Ectodermal cell (in vitro differentiated cells): ENCODE data around the gene DBH.

ENCODE experiments used
- H3K27ac ChIP-seq: 2 replicates; pipeline ENCODE4 v1.7.0; 2013; ENCODE audit warnings: mild to moderate bottlenecking, low read depth, low read length; ENCODE audit not compliant: insufficient read depth, poor library complexity, severe bottlenecking
- H3K27me3 ChIP-seq: 2 replicates; pipeline ENCODE4 v1.7.0; 2013; ENCODE audit warnings: mild to moderate bottlenecking, low read length; ENCODE audit not compliant: insufficient read depth, control insufficient read depth, poor library complexity, severe bottlenecking
- H3K36me3 ChIP-seq: one replicate; pipeline ENCODE4 v1.7.0; 2013; ENCODE audit warnings: low read length; ENCODE audit not compliant: control insufficient read depth, insufficient read depth
- H3K4me1 ChIP-seq: one replicate; pipeline ENCODE4 v1.7.0; 2013; ENCODE audit warnings: low read length; ENCODE audit not compliant: control insufficient read depth, insufficient read depth
- H3K4me3 ChIP-seq: 2 replicates; pipeline ENCODE4 v1.7.0; 2013; ENCODE audit warnings: low read depth, low read length, control low read depth; ENCODE audit not compliant: insufficient read depth
- H3K9me3 ChIP-seq: 2 replicates; pipeline ENCODE4 v1.7.0; 2013; ENCODE audit warnings: mild to moderate bottlenecking, low read length, moderate library complexity; ENCODE audit not compliant: control insufficient read depth
- WGBS, 2 experiments: methylation state at CpG; one replicate each; pipeline ENCODE4 v1.1.7; 2013; ENCODE audit warnings: missing lambda C conversion rate in 2 of 2; 5-methylcytosine and 5-hydroxymethylcytosine counted together

Gene DBH

GRCh38 chr9:133682818-133683585, 46.8 kb downstream of the DBH start:
- no peaks in the 10 kb centered on the region for H3K27me3 ChIP-seq
- no peaks in the 10 kb centered on the region for H3K36me3 ChIP-seq
- H3K27ac ChIP-seq = no peak overlapping the region
- no peaks in the 10 kb centered on the region for H3K9me3 ChIP-seq
- H3K4me3 ChIP-seq = no peak overlapping the region
- 92 to 94% methylated on average over 20 of the region's 20 CpGs for WGBS, 2 experiments
- peaks cover 6% of the 10 kb centered on the region for H3K4me1 ChIP-seq

DNA sequence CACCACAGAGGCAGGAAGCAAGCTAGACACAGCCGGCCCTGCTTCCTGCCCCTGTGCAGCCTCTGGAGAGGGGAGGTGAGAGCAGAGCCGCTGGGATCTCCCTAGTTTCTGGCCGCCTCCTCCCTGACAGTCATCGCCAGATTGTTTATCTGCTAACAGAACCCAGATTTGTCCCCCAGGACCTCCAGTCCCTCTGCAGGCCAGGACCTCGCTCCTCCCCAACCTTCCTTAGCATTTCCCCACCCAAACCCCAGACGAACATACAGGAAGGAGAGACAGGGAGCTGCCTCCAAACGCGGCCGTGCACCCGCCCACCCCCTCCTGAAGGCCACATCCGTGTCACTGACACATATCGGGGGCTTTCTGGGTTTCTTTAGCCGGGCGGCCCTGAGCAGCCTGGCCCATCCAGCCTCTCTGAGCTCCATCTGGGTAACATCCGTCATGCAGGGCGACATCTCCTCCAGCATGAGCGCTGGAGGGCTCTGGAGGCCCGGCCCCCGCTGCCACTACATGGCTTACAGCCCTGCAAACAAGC, 47.5 kb downstream of the DBH start:
- H3K9me3 ChIP-seq = no peaks in the 10 kb centered on the region
- H3K36me3 ChIP-seq = no peaks in the 10 kb centered on the region
- no peak overlapping the region for H3K4me3 ChIP-seq
- H3K4me1 ChIP-seq = peaks cover 6% of the 10 kb centered on the region
- WGBS, 2 experiments = 82 to 85% methylated on average over 19 of the region's 19 CpGs
- no peaks in the 10 kb centered on the region for H3K27me3 ChIP-seq
- H3K27ac ChIP-seq = no peak overlapping the region

DNA sequence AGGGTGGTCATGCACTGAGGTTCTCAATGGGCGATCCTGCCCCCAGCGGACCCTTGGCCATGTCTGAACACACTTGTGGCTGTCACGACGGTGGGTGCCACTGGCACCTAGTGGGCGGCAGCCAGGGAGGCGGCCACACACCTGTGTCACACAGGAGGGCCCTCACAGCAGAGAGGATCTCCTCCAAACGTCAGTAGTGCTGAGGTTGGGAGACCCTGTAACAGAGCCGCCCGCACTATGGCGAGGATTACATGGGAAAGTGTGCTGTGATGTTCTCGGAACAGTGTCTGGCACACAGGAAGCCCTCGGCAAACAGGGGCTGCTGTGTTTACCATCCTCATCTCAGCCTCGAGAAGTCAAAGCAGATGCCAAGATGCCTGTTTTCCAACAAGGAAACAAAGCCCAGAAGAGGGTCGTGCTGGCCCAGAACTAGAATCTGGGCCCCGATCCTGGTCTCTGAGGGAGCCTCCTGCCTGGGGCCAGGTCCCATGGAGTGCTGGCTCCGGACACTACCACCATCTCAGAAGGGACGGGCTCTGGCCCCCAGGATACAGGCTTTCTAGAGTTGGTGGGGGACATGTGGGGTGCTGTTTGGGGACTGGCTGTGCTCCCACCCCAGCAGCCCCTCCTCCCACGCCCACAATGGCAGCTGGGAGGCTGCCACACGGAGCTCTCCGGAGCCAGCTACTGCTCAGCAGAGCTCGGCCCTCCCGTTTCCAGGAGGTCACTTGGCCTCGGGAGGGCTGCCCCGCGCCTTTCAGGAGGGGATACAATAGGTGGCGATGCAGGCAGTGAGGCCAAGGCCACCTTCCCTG, 48.2 kb downstream of the DBH start:
- Histone ChIP-seq H3K36me3 (no peaks in the 10 kb centered on the region), H3K27me3 (no peaks in the 10 kb centered on the region), H3K4me1 (peaks cover 6% of the 10 kb centered on the region), H3K9me3 (no peaks in the 10 kb centered on the region), H3K4me3 (no peak overlapping the region), H3K27ac (no peak overlapping the region)
- WGBS, 2 experiments = 90% methylated on average over 26 of the region's 26 CpGs

GRCh38 chr9:133684936-133685361, 48.8 kb downstream of the DBH start:
- WGBS, 2 experiments = 93% methylated on average over 17 of the region's 17 CpGs
- Histone ChIP-seq H3K4me3 (no peak overlapping the region), H3K27me3 (no peaks in the 10 kb centered on the region), H3K27ac (no peak overlapping the region), H3K4me1 (peaks cover 6% of the 10 kb centered on the region), H3K36me3 (no peaks in the 10 kb centered on the region), H3K9me3 (no peaks in the 10 kb centered on the region)

- H3K4me3 ChIP-seq = no peak overlapping the region
- no peaks in the 10 kb centered on the region for H3K9me3 ChIP-seq
- no peak overlapping the region for H3K27ac ChIP-seq
- no peaks in the 10 kb centered on the region for H3K36me3 ChIP-seq
- WGBS, 2 experiments = 91 to 92% methylated on average over 18 of the region's 18 CpGs
- no peaks in the 10 kb centered on the region for H3K27me3 ChIP-seq
- H3K4me1 ChIP-seq = peaks cover 6% of the 10 kb centered on the region
Measured at GRCh38 chr9:133685653-133686609, 49.8 kb downstream of the DBH start.

DNA sequence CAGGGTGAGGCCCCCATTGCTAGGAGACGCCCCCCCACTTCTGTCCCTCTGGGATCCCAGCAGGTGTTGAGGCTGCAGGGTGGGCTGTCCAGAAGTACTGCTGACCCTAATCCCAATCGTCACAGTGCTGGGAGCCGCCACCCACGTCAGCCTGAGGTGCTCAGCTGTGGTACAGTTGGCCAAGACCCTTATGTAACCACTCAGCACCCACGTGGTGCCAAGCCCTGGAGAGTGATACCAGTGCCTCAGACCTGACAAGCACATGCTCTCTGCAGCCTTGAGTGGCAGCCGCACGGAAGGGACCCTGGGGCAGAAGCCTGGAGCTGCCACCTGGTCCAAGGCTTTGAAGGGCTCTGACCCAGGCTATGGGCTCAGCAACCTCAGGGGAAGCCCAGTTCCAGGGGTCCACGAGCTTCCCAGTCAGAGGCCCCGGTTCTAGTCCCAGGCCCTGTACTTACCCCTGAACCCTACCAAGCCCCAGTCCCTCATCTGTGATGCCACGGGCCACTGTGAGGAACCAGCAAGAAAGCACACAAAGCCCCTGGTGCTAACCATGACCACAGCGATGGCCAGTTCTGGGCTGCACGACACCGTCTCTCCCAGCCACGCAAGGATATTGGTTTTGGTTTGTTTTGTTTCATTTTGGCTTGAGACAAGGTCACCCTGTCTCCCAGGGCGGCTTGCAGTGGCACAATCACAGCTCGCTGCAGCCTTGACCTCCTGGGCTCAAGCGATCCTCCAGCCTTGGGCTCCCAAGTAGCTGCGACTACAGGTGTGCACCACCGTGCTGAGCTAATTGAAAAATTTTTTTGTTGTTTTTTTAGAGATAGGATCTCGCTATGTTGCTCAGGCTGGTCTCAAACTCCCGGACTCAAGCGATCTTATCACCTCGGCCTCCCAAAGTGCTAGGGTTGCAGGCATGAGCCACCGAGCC, 50.7 kb downstream of the DBH start:
- no peaks in the 10 kb centered on the region for H3K27me3 ChIP-seq
- H3K36me3 ChIP-seq = no peaks in the 10 kb centered on the region
- no peaks in the 10 kb centered on the region for H3K9me3 ChIP-seq
- peaks cover 11% of the 10 kb centered on the region for H3K4me1 ChIP-seq
- 94% methylated on average over 24 of the region's 24 CpGs for WGBS, 2 experiments
- H3K27ac ChIP-seq = no peak overlapping the region
- no peak overlapping the region for H3K4me3 ChIP-seq

- Histone ChIP-seq H3K27ac (no peak overlapping the region), H3K9me3 (no peaks in the 10 kb centered on the region), H3K4me1 (peaks cover 11% of the 10 kb centered on the region), H3K36me3 (no peaks in the 10 kb centered on the region), H3K27me3 (no peaks in the 10 kb centered on the region), H3K4me3 (no peak overlapping the region)
- 91 to 92% methylated on average over 34 of the region's 34 CpGs for WGBS, 2 experiments
Measured at GRCh38 chr9:133687856-133688761, 51.9 kb downstream of the DBH start.

DNA sequence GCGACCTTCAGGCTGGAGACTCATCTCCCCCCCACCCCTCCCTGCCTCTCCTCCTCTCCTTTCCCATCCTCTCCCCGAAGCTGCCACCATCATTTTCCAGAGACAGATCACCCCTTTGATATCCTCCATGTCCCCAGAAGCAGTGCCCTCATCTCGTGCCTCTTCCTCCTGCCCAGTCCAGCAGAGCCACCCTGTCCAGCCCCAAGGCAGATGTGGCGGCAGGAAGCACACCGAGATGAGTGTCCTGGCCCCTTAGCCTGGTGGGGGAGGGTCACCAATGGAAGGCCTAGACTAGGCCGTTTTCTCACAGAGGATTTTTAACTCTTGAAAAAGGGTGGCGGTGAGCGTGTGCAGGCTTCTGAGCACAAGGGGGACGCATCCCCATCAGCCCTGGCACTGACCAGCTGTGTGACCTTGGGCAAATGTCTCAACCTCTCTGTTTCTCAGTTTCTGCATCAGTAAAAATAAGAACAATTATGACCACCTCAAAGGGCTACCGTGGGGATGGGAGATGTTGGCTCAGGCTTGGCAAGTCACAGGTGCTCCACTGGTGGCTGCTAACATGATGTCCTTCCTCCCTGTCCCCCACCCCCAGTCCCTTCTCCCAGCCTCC, 53.1 kb downstream of the DBH start:
- no peaks in the 10 kb centered on the region for H3K36me3 ChIP-seq
- H3K27me3 ChIP-seq = no peaks in the 10 kb centered on the region
- no peaks in the 10 kb centered on the region for H3K9me3 ChIP-seq
- no peak overlapping the region for H3K27ac ChIP-seq
- peaks cover 4% of the 10 kb centered on the region for H3K4me1 ChIP-seq
- no peak overlapping the region for H3K4me3 ChIP-seq
- WGBS, 2 experiments = 89% methylated on average over 10 of the region's 10 CpGs
